ENCODE data around the gene SV2B. TPM values are rescaled to one million over a fixed set of nuclear protein-coding genes. Genes with fewer than 3 reads are reported as not detected.

Gene SV2B
- total and polyA plus RNA-seq, 9 of the 15 experiments (the other 6 are each of a cell fraction or from before 2014, with no cell fraction given): 0.01 to 0.25 (median 0.11) TPM

DNA sequence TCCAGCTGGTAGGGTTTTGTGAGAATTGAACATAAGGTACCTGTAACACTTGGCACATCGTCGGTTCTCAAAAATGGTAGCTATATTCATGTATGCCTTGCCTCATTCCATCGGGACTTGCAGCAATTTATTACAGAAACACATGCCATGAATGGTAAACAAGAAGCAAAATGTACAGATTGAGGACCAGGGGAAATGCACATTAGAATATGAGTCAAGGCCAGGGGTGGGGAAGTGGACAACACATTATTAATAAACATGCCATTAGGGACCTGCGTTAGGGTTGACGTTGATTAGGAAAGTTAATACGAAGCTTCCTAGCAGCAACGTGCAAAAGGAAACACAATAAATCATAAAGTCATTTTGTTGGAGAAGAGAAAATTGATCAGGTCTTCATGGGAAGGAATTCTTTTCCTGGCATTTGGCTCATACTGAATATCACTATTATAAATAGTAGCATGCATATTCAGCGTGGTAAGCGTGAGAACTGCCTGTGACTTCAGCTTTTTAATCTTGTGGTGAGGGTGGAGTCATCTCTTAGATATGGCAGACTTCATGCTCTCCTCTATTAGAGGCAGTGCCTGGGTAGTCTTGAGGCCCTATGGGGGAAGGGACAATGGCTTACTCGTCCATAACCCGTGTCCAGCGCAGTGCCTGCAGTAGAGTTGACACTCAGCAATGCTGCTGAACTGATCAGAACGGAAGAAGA, 184.9 kb downstream of the SV2B start:
- ATAC-seq (no peak), DNase-seq (ENCODE audit: extremely low read depth in 1 of 4, low spot score in 3 of 4) (no peak), FAIRE-seq (no peak)
- H3K27ac ChIP-seq (ENCODE audit: extremely low read depth, low read depth, low read length): no peak overlapping the region
- in situ Hi-C loops (cut with MboI) (no loop called here), intact Hi-C loops (cut with micrococcal nuclease) (no loop called here)
- no TSS peak for BruUV-seq (replicated peaks)
- no peak overlapping the region for H3K4me3 ChIP-seq
- peaks cover 0 to 4% of the 10 kb centered on the region in 2 experiments; a peak in 2 of 5 replicates for H3K4me1 ChIP-seq (replicated peaks in 1 of 2; ENCODE audit: control insufficient read depth in 2 of 2, insufficient read depth in 2 of 2, low read length in 2 of 2)
- ChIA-PET POLR2A (interaction anchor here (0.6 to 0.7 kb wide), 3 partner anchors 176 to 265 kb away, joined by 3 read pairs; no protein-coding TSS in a partner anchor), CTCF (ENCODE audit: low intra/inter-chr PET ratio) (no interaction called here)
- peaks cover 2 to 8% of the 10 kb centered on the region in 2 experiments; a peak in 2 of 5 replicates for H3K27me3 ChIP-seq (ENCODE audit: control insufficient read depth in 2 of 2, insufficient read depth in 2 of 2, low read length in 2 of 2)
- WGBS (ENCODE audit: insufficient coverage, low coverage, missing lambda C conversion rate): 3% methylated on average over 13 of the region's 13 CpGs
- H3K9me1 ChIP-seq (ENCODE audit: control insufficient read depth, insufficient read depth, low read length): no peaks in the 10 kb centered on the region
- peak overlapping the region; percentile 71 for H2AFZ ChIP-seq (ENCODE audit: low read depth, low read length)
- 0 out of 2 replicates have a peak overlapping the region, but pooled peaks have one; percentile 1 for H3K4me2 ChIP-seq (ENCODE audit: insufficient read depth, low read length)
- no peaks in the 10 kb centered on the region for H3K9me3 ChIP-seq (replicated peaks; ENCODE audit: control insufficient read depth, insufficient read depth, low read depth, low read length)
- H3K36me3 ChIP-seq (ENCODE audit: control insufficient read depth, insufficient read depth, low read length): no peaks in the 10 kb centered on the region
- H4K20me1 ChIP-seq (replicated peaks; ENCODE audit: control insufficient read depth, insufficient read depth, low read length): no peaks in the 10 kb centered on the region
- no peaks in the 10 kb centered on the region for H3K79me2 ChIP-seq (ENCODE audit: control insufficient read depth, insufficient read depth, low read length)
- no peak overlapping the region for H3K9ac ChIP-seq (ENCODE audit: insufficient read depth in 1 of 2, low read depth in 2 of 2, low read length in 2 of 2)
- TF ChIP-seq, protein P1, sequence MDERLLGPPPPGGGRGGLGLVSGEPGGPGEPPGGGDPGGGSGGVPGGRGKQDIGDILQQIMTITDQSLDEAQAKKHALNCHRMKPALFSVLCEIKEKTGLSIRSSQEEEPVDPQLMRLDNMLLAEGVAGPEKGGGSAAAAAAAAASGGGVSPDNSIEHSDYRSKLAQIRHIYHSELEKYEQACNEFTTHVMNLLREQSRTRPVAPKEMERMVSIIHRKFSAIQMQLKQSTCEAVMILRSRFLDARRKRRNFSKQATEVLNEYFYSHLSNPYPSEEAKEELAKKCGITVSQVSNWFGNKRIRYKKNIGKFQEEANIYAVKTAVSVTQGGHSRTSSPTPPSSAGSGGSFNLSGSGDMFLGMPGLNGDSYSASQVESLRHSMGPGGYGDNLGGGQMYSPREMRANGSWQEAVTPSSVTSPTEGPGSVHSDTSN (CRISPR knock-in tag; IDR thresholded peaks at IDR 0.05; ENCODE audit: low read depth): no peak
- TF ChIP-seq, protein P1 (tag; conservative IDR thresholded peaks at IDR 0.05; ENCODE audit: low read depth): no peak
- no peak for TF ChIP-seq ZNF695 (CRISPR knock-in tag; IDR thresholded peaks at IDR 0.05)
- TF ChIP-seq PRMT5 (CRISPR knock-in tag; IDR thresholded peaks at IDR 0.05): no peak
- TF ChIP-seq ARHGAP35 (IDR thresholded peaks at IDR 0.05; ENCODE audit: partially characterized antibody): no peak
- TF ChIP-seq, protein P2, sequence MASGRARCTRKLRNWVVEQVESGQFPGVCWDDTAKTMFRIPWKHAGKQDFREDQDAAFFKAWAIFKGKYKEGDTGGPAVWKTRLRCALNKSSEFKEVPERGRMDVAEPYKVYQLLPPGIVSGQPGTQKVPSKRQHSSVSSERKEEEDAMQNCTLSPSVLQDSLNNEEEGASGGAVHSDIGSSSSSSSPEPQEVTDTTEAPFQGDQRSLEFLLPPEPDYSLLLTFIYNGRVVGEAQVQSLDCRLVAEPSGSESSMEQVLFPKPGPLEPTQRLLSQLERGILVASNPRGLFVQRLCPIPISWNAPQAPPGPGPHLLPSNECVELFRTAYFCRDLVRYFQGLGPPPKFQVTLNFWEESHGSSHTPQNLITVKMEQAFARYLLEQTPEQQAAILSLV (tag; IDR thresholded peaks at IDR 0.05): no peak
- no peak for TF ChIP-seq SNRNP70 (optimal IDR thresholded peaks at IDR 0.05; ENCODE audit: low read depth, low read length)
- TF ChIP-seq FOXM1 (IDR thresholded peaks at IDR 0.05; ENCODE audit: low read depth): no peak
- TF ChIP-seq FOXM1 (CRISPR knock-in tag; IDR thresholded peaks at IDR 0.05; ENCODE audit: low read depth): no peak
- no peak for TF ChIP-seq ZC3H4 (CRISPR knock-in tag; IDR thresholded peaks at IDR 0.05; ENCODE audit: borderline replicate concordance)
- TF ChIP-seq, protein P3, sequence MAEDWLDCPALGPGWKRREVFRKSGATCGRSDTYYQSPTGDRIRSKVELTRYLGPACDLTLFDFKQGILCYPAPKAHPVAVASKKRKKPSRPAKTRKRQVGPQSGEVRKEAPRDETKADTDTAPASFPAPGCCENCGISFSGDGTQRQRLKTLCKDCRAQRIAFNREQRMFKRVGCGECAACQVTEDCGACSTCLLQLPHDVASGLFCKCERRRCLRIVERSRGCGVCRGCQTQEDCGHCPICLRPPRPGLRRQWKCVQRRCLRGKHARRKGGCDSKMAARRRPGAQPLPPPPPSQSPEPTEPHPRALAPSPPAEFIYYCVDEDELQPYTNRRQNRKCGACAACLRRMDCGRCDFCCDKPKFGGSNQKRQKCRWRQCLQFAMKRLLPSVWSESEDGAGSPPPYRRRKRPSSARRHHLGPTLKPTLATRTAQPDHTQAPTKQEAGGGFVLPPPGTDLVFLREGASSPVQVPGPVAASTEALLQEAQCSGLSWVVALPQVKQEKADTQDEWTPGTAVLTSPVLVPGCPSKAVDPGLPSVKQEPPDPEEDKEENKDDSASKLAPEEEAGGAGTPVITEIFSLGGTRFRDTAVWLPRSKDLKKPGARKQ (CRISPR knock-in tag; IDR thresholded peaks at IDR 0.05): no peak
- TF ChIP-seq SUPT5H (IDR thresholded peaks at IDR 0.05): no peak
- no peak for TF ChIP-seq CHD1 (IDR thresholded peaks at IDR 0.05; ENCODE audit: low read length)
- TF ChIP-seq GABPB1 (CRISPR knock-in tag; IDR thresholded peaks at IDR 0.05): no peak
- TF ChIP-seq NFATC3 (IDR thresholded peaks at IDR 0.05): no peak
- no peak for TF ChIP-seq BRCA1 (IDR thresholded peaks at IDR 0.05)
- TF ChIP-seq BRCA1 (CRISPR knock-in tag; IDR thresholded peaks at IDR 0.05): no peak
- no peak for TF ChIP-seq ETV1 (tag; conservative IDR thresholded peaks at IDR 0.05; ENCODE audit: low read depth)
- TF ChIP-seq MCM5 (IDR thresholded peaks at IDR 0.05; ENCODE audit: low read depth): no peak
- no peak for TF ChIP-seq ZBED1 (IDR thresholded peaks at IDR 0.05)
- TF ChIP-seq RBM25 (IDR thresholded peaks at IDR 0.05; ENCODE audit: low read depth, low read length, severe bottlenecking): no peak

Measured in K562 (cell line).